Karpas-422 (cell line): ENCODE measurements around the gene HDAC4. TPM values are rescaled to one million over a fixed set of nuclear protein-coding genes. Genes with fewer than 3 reads are reported as not detected.

ENCODE experiments used
- DNase-seq: peaks from one replicate; pipeline ENCODE4 v3.0.0-alpha.2; 2015
- H2AFZ ChIP-seq: fragments of 200-600 bp; sonication (generic); 2 replicates; pipeline ENCODE4 v1.6.1; 2014; ENCODE audit warnings: antibody characterized with exemption, low read length, mixed read lengths
- H3K27ac ChIP-seq: fragments of 200-600 bp; sonication (generic); 2 replicates; pipeline ENCODE4 v1.5.1; 2014; ENCODE audit warnings: mild to moderate bottlenecking, low read length, moderate library complexity
- H3K27me3 ChIP-seq: fragments of 200-600 bp; sonication (generic); 2 replicates; pipeline ENCODE4 v1.6.1; 2014; ENCODE audit warnings: low read length, mixed read lengths
- H3K36me3 ChIP-seq: fragments of 200-600 bp; sonication (generic); 2 replicates; pipeline ENCODE4 v1.6.1; 2014; ENCODE audit warnings: low read length, mixed read lengths; ENCODE audit not compliant: insufficient read depth
- H3K4me1 ChIP-seq: fragments of 200-600 bp; sonication (generic); 2 replicates; pipeline ENCODE4 v1.6.1; 2014; ENCODE audit warnings: mild to moderate bottlenecking, low read length, mixed read lengths
- H3K4me2 ChIP-seq: fragments of 200-600 bp; sonication (generic); 2 replicates; pipeline ENCODE4 v1.6.1; 2014; ENCODE audit warnings: low read length, low read depth, mild to moderate bottlenecking; ENCODE audit not compliant: poor library complexity, severe bottlenecking
- H3K4me3 ChIP-seq: fragments of 200-600 bp; sonication (generic); 2 replicates; pipeline ENCODE4 v1.5.1; 2014; ENCODE audit warnings: mild to moderate bottlenecking, antibody characterized with exemption, low read length, mixed read lengths
- H3K79me2 ChIP-seq: fragments of 200-600 bp; sonication (generic); 2 replicates; pipeline ENCODE4 v1.6.1; 2014; ENCODE audit warnings: mild to moderate bottlenecking, low read length, mixed read lengths
- H3K9ac ChIP-seq: fragments of 200-600 bp; sonication (generic); 2 replicates; pipeline ENCODE4 v1.6.0; 2014; ENCODE audit warnings: low read length
- H3K9me2 ChIP-seq: fragments of 200-600 bp; sonication (generic), shearing (Covaris generic); replicated peaks from 2 replicates; pipeline ENCODE4 v1.6.0; 2014; ENCODE audit warnings: mild to moderate bottlenecking, low read length, moderate library complexity; ENCODE audit not compliant: insufficient read depth
- H3K9me3 ChIP-seq: fragments of 300-700, 200-600 bp; sonication (generic); 2 replicates; pipeline ENCODE4 v1.6.1; 2014; ENCODE audit warnings: low read length, mixed read lengths
- H4K20me1 ChIP-seq: fragments of 200-600 bp; sonication (generic); 2 replicates; pipeline ENCODE4 v1.6.1; 2014; ENCODE audit warnings: mild to moderate bottlenecking, antibody characterized with exemption, low read length, low read depth; ENCODE audit not compliant: insufficient read depth
- total RNA-seq: library from RNA; depleted of rRNA; stranded (reverse); fragments of >200 nt; shearing (Covaris generic); gene quantifications from 2 replicates; pipeline ENCODE4 v1.2.3, GENCODE V29; 2014; ENCODE audit warnings: low replicate concordance

Gene HDAC4
- total RNA-seq, 1 experiment from 2014 or later = 8.5 TPM

- Histone ChIP-seq H4K20me1 (no peaks in the 10 kb centered on the region), H3K4me1 (no peaks in the 10 kb centered on the region), H3K4me3 (no peak overlapping the region), H2AFZ (no peak overlapping the region), H3K79me2 (no peaks in the 10 kb centered on the region), H3K9ac (no peak overlapping the region), H3K27me3 (no peaks in the 10 kb centered on the region), H3K36me3 (no peaks in the 10 kb centered on the region; the same call in 1 of the 2 replicates), H3K27ac (no peak overlapping the region), H3K9me2 (no peaks in the 10 kb centered on the region), H3K9me3 (no peaks in the 10 kb centered on the region), H3K4me2 (no peak overlapping the region)
- no peak for DNase-seq
These were observed 281.3 kb downstream of the HDAC4 start for GRCh38 chr2:239119346-239120126.

GRCh38 chr2:239118675-239119211, 282.1 kb downstream of the HDAC4 start:
- Histone ChIP-seq H3K4me3 (no peak overlapping the region), H3K9me2 (no peaks in the 10 kb centered on the region), H3K27me3 (no peaks in the 10 kb centered on the region), H3K27ac (no peak overlapping the region), H3K9me3 (no peaks in the 10 kb centered on the region), H2AFZ (no peak overlapping the region), H4K20me1 (no peaks in the 10 kb centered on the region), H3K36me3 (no peaks in the 10 kb centered on the region), H3K79me2 (no peaks in the 10 kb centered on the region), H3K9ac (no peak overlapping the region), H3K4me1 (no peaks in the 10 kb centered on the region), H3K4me2 (no peak overlapping the region)
- DNase-seq = no peak

GRCh38 chr2:239118264-239118663, 282.6 kb downstream of the HDAC4 start:
- no peaks in the 10 kb centered on the region for H3K9me2 ChIP-seq
- H3K4me1 ChIP-seq = no peaks in the 10 kb centered on the region
- no peak overlapping the region for H3K4me3 ChIP-seq
- no peaks in the 10 kb centered on the region for H4K20me1 ChIP-seq
- DNase-seq = no peak
- H2AFZ ChIP-seq = no peak overlapping the region
- no peak overlapping the region for H3K9ac ChIP-seq
- no peak overlapping the region for H3K4me2 ChIP-seq
- no peaks in the 10 kb centered on the region for H3K27me3 ChIP-seq
- no peaks in the 10 kb centered on the region for H3K36me3 ChIP-seq
- H3K9me3 ChIP-seq = no peaks in the 10 kb centered on the region
- no peak overlapping the region for H3K27ac ChIP-seq
- H3K79me2 ChIP-seq = no peaks in the 10 kb centered on the region

GRCh38 chr2:239117831-239118230, 283.0 kb downstream of the HDAC4 start:
- Histone ChIP-seq H3K4me1 (no peaks in the 10 kb centered on the region), H3K79me2 (no peaks in the 10 kb centered on the region), H3K27me3 (no peaks in the 10 kb centered on the region), H4K20me1 (no peaks in the 10 kb centered on the region), H3K36me3 (no peaks in the 10 kb centered on the region), H2AFZ (no peak overlapping the region), H3K4me3 (no peak overlapping the region), H3K27ac (no peak overlapping the region), H3K9me2 (no peaks in the 10 kb centered on the region), H3K4me2 (no peak overlapping the region), H3K9me3 (no peaks in the 10 kb centered on the region), H3K9ac (no peak overlapping the region)
- no peak for DNase-seq

- H3K9me2 ChIP-seq = no peaks in the 10 kb centered on the region
- DNase-seq = no peak
- no peaks in the 10 kb centered on the region for H3K27me3 ChIP-seq
- H3K4me1 ChIP-seq = no peaks in the 10 kb centered on the region
- no peak overlapping the region for H3K27ac ChIP-seq
- H3K9me3 ChIP-seq = no peaks in the 10 kb centered on the region
- no peak overlapping the region for H3K9ac ChIP-seq
- H3K79me2 ChIP-seq = no peaks in the 10 kb centered on the region
- H3K4me2 ChIP-seq = no peak overlapping the region
- H2AFZ ChIP-seq = no peak overlapping the region
- H3K4me3 ChIP-seq = no peak overlapping the region
- no peaks in the 10 kb centered on the region for H3K36me3 ChIP-seq
- H4K20me1 ChIP-seq = no peaks in the 10 kb centered on the region
These were observed 284.2 kb downstream of the HDAC4 start for GRCh38 chr2:239116456-239117246.

- H3K27ac ChIP-seq = no peak overlapping the region
- no peaks in the 10 kb centered on the region for H3K27me3 ChIP-seq
- no peaks in the 10 kb centered on the region for H4K20me1 ChIP-seq
- no peaks in the 10 kb centered on the region for H3K79me2 ChIP-seq
- H3K9me3 ChIP-seq = no peaks in the 10 kb centered on the region
- no peaks in the 10 kb centered on the region for H3K4me1 ChIP-seq
- no peak overlapping the region for H3K9ac ChIP-seq
- no peaks in the 10 kb centered on the region for H3K9me2 ChIP-seq
- no peak overlapping the region for H3K4me3 ChIP-seq
- no peak for DNase-seq
- no peak overlapping the region for H2AFZ ChIP-seq
- H3K36me3 ChIP-seq = no peaks in the 10 kb centered on the region
- no peak overlapping the region for H3K4me2 ChIP-seq
These were observed 285.2 kb downstream of the HDAC4 start for GRCh38 chr2:239115616-239116015.

GRCh38 chr2:239114616-239115265, 286.1 kb downstream of the HDAC4 start:
- no peaks in the 10 kb centered on the region for H3K9me2 ChIP-seq
- H3K4me2 ChIP-seq = no peak overlapping the region
- H3K36me3 ChIP-seq = no peaks in the 10 kb centered on the region
- no peak overlapping the region for H3K27ac ChIP-seq
- no peak overlapping the region for H3K9ac ChIP-seq
- no peak overlapping the region for H3K4me3 ChIP-seq
- H2AFZ ChIP-seq = no peak overlapping the region
- no peak for DNase-seq
- no peaks in the 10 kb centered on the region for H3K27me3 ChIP-seq
- H4K20me1 ChIP-seq = no peaks in the 10 kb centered on the region
- H3K79me2 ChIP-seq = no peaks in the 10 kb centered on the region
- no peaks in the 10 kb centered on the region for H3K9me3 ChIP-seq
- H3K4me1 ChIP-seq = no peaks in the 10 kb centered on the region

- H3K9me3 ChIP-seq = no peaks in the 10 kb centered on the region
- DNase-seq = no peak
- H2AFZ ChIP-seq = no peak overlapping the region
- H3K4me3 ChIP-seq = no peak overlapping the region
- no peak overlapping the region for H3K4me2 ChIP-seq
- no peaks in the 10 kb centered on the region for H3K9me2 ChIP-seq
- no peaks in the 10 kb centered on the region for H4K20me1 ChIP-seq
- no peak overlapping the region for H3K27ac ChIP-seq
- no peaks in the 10 kb centered on the region for H3K36me3 ChIP-seq
- H3K79me2 ChIP-seq = no peaks in the 10 kb centered on the region
- no peak overlapping the region for H3K9ac ChIP-seq
- H3K27me3 ChIP-seq = no peaks in the 10 kb centered on the region
- H3K4me1 ChIP-seq = no peaks in the 10 kb centered on the region
These were observed 286.7 kb downstream of the HDAC4 start for GRCh38 chr2:239114119-239114581.
